Fibroblast of upper back skin (primary cell): ENCODE results near the gene ASB14.

ENCODE experiments used
- DNase-seq: peaks from one replicate; pipeline ENCODE4 v3.0.0-alpha.2; 2013

The ASB14 gene

GRCh38 chr3:57257678-57258077 lies 34.8 kb downstream of the ASB14 start:
- no peak for DNase-seq

- no peak for DNase-seq
Observed at GRCh38 chr3:57256844-57257243, 35.6 kb downstream of the ASB14 start.

GRCh38 chr3:57252404-57252803 lies 40.1 kb downstream of the ASB14 start:
- DNase-seq = no peak

GRCh38 chr3:57244946-57245345 lies 47.5 kb downstream of the ASB14 start:
- DNase-seq = no peak

GRCh38 chr3:57234613-57235575 lies 57.6 kb downstream of the ASB14 start:
- DNase-seq = no peak

- DNase-seq = no peak
Observed at GRCh38 chr3:57233799-57234198, 58.7 kb downstream of the ASB14 start.

GRCh38 chr3:57230006-57230405 lies 62.5 kb downstream of the ASB14 start:
- DNase-seq = no peak

- peak; percentile 25 for DNase-seq
Observed at GRCh38 chr3:57227930-57228751, 64.3 kb downstream of the ASB14 start.

- peak; percentile 88 for DNase-seq
Observed at GRCh38 chr3:57227204-57227929, 65.1 kb downstream of the ASB14 start, which contains the start of gene APPL1. Gene APPL1 (plus strand): TSS chr3:57227729. CDS start chr3:57227884, 155 bp downstream.

GRCh38 chr3:57226176-57226575 lies 66.3 kb downstream of the ASB14 start:
- DNase-seq = no peak

GRCh38 chr3:57224856-57225255 lies 67.6 kb downstream of the ASB14 start:
- no peak for DNase-seq

GRCh38 chr3:57221883-57222282 lies 70.6 kb downstream of the ASB14 start:
- peak; percentile 23 for DNase-seq
